Loucy (cell line): ENCODE results near the gene HPDL.

Experiments used
- H2AFZ ChIP-seq: fragments of 200-600 bp; sonication (generic); 2 replicates; pipeline ENCODE4 v1.6.0; 2016; ENCODE audit warnings: antibody characterized with exemption, mild to moderate bottlenecking, low read length, moderate library complexity
- H3F3A ChIP-seq: fragments of 200-600 bp; 2 replicates; pipeline ENCODE4 v1.6.0; 2016; ENCODE audit warnings: antibody characterized with exemption, low read depth, mild to moderate bottlenecking
- H3K27me3 ChIP-seq: fragments of 200-600 bp; sonication (generic); 2 replicates; pipeline ENCODE4 v1.6.1; 2014; ENCODE audit warnings: low read length, mild to moderate bottlenecking; ENCODE audit not compliant: insufficient read depth, poor library complexity, severe bottlenecking
- H3K36me3 ChIP-seq: fragments of 200-600 bp; sonication (generic); 2 replicates; pipeline ENCODE4 v1.6.1; 2016; ENCODE audit warnings: low read length; ENCODE audit not compliant: insufficient read depth
- H3K4me1 ChIP-seq: fragments of 200-600 bp; sonication (generic); 2 replicates; pipeline ENCODE4 v1.5.1; 2014; ENCODE audit warnings: low read length, mild to moderate bottlenecking; ENCODE audit not compliant: insufficient read depth, poor library complexity, severe bottlenecking
- H3K4me2 ChIP-seq: fragments of 200-600 bp; sonication (generic); 2 replicates; pipeline ENCODE4 v1.6.0; 2014; ENCODE audit warnings: antibody characterized with exemption, low read length, low read depth, mild to moderate bottlenecking; ENCODE audit not compliant: poor library complexity, severe bottlenecking
- H3K4me3 ChIP-seq: fragments of 200-600 bp; sonication (generic); 2 replicates; pipeline ENCODE4 v1.5.1; 2014; ENCODE audit warnings: low read length, mild to moderate bottlenecking, mixed read lengths; ENCODE audit not compliant: poor library complexity, severe bottlenecking
- H3K79me2 ChIP-seq: fragments of 200-600 bp; sonication (generic); 2 replicates; pipeline ENCODE4 v1.6.1; 2014; ENCODE audit warnings: low read length; ENCODE audit not compliant: insufficient read depth
- H3K9ac ChIP-seq: fragments of 200-600 bp; sonication (generic); 2 replicates; pipeline ENCODE4 v1.6.0; 2014; ENCODE audit warnings: mild to moderate bottlenecking, low read depth, low read length, moderate library complexity; ENCODE audit not compliant: poor library complexity, severe bottlenecking
- H3K9me2 ChIP-seq: fragments of 200-600 bp; sonication (generic); replicated peaks from 2 replicates; pipeline ENCODE4 v1.6.1; 2016; ENCODE audit warnings: low read depth, low read length, mixed read lengths
- H3K9me3 ChIP-seq: fragments of 200-600 bp; sonication (generic); 2 replicates; pipeline ENCODE4 v1.6.1; 2014; ENCODE audit warnings: mild to moderate bottlenecking, antibody characterized with exemption, low read length, low read depth; ENCODE audit not compliant: insufficient read depth
- H4K20me1 ChIP-seq: fragments of 200-600 bp; sonication (generic); 2 replicates; pipeline ENCODE4 v1.6.0; 2014; ENCODE audit warnings: antibody characterized with exemption, low read length, mild to moderate bottlenecking; ENCODE audit not compliant: insufficient read depth, poor library complexity, severe bottlenecking
- EZH2phosphoT487 ChIP-seq: fragments of 200-600 bp; IDR thresholded peaks from 2 replicates; pipeline ENCODE4 v1.6.1; 2018; ENCODE audit warnings: antibody characterized with exemption, mild to moderate bottlenecking, moderate library complexity, borderline replicate concordance
- TF ChIP-seq, protein P1 (sequence below): fragments of 200-600 bp; sonication (generic); conservative IDR thresholded peaks from 2 replicates; pipeline ENCODE4 v1.5.1; 2014; ENCODE audit warnings: mild to moderate bottlenecking, antibody characterized with exemption, low read length

The HPDL gene

DNA sequence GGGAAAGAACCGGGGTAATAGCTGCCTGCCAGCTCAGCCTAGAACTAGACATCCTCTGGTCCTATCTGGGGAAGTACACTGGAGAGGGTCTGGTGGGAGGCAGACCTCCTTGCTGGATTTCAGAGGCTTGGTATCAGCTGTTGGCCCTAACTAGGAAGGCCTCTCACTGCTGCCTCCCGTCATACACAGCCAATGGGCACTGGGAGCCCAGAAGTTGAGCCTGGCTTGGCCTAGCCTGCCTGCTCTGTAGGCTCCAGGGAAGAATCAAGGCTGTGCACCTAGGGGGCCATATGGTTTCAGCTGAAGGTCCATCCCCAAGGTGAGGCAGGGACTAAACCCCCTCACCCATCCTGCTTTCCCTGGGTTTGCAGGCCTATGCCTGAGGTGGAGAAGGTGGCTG lies 17.8 kb downstream of the HPDL start:
- TF ChIP-seq EZH2phosphoT487, result no peak
- TF ChIP-seq, protein P1, sequence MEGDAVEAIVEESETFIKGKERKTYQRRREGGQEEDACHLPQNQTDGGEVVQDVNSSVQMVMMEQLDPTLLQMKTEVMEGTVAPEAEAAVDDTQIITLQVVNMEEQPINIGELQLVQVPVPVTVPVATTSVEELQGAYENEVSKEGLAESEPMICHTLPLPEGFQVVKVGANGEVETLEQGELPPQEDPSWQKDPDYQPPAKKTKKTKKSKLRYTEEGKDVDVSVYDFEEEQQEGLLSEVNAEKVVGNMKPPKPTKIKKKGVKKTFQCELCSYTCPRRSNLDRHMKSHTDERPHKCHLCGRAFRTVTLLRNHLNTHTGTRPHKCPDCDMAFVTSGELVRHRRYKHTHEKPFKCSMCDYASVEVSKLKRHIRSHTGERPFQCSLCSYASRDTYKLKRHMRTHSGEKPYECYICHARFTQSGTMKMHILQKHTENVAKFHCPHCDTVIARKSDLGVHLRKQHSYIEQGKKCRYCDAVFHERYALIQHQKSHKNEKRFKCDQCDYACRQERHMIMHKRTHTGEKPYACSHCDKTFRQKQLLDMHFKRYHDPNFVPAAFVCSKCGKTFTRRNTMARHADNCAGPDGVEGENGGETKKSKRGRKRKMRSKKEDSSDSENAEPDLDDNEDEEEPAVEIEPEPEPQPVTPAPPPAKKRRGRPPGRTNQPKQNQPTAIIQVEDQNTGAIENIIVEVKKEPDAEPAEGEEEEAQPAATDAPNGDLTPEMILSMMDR, result no peak
- Histone ChIP-seq H3K9ac (no peak overlapping the region), H3K4me1 (peaks cover 26% of the 10 kb centered on the region), H3K9me2 (no peaks in the 10 kb centered on the region), H3K79me2 (peaks cover 47% of the 10 kb centered on the region), H3K9me3 (no peaks in the 10 kb centered on the region), H4K20me1 (peaks cover 30% of the 10 kb centered on the region), H3K4me3 (no peak overlapping the region), H3K27me3 (no peaks in the 10 kb centered on the region), H2AFZ (no peak overlapping the region), H3F3A (no peaks in the 10 kb centered on the region), H3K4me2 (no peak overlapping the region), H3K36me3 (peaks cover 45% of the 10 kb centered on the region; the same call in 1 of the 2 replicates)

DNA sequence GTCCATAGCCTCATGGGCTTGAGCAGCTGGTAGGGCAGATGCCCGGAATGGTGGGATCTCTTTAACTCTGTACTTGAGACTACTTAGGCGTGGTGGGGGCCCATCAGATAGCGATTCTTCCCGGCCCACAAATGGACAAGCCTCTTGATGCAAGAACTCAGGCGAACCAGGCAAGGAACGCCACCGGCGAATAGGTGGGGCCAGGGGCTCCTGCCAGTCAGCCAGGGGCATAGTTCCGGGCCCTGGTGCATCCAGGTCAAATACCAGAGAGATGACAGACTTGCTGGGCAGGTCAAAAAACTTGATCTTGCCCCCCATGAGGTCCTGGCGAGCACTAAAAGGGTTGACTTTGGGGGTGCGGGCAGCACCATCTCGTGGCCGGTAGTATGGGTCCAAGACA lies 18.3 kb downstream of the HPDL start:
- H3K4me1 ChIP-seq, result peaks cover 26% of the 10 kb centered on the region
- H3K36me3 ChIP-seq, result peaks cover 45% of the 10 kb centered on the region; the same call in 1 of the 2 replicates
- H3K9ac ChIP-seq, result no peak overlapping the region
- H3K79me2 ChIP-seq, result peaks cover 45% of the 10 kb centered on the region
- H3K9me2 ChIP-seq, result no peaks in the 10 kb centered on the region
- no peaks in the 10 kb centered on the region for H3K9me3 ChIP-seq
- no peaks in the 10 kb centered on the region for H3F3A ChIP-seq
- TF ChIP-seq, protein P1, result no peak
- TF ChIP-seq EZH2phosphoT487, result no peak
- no peak overlapping the region for H3K4me3 ChIP-seq
- H4K20me1 ChIP-seq, result peaks cover 30% of the 10 kb centered on the region
- no peak overlapping the region for H3K4me2 ChIP-seq
- no peak overlapping the region for H2AFZ ChIP-seq
- no peaks in the 10 kb centered on the region for H3K27me3 ChIP-seq

DNA sequence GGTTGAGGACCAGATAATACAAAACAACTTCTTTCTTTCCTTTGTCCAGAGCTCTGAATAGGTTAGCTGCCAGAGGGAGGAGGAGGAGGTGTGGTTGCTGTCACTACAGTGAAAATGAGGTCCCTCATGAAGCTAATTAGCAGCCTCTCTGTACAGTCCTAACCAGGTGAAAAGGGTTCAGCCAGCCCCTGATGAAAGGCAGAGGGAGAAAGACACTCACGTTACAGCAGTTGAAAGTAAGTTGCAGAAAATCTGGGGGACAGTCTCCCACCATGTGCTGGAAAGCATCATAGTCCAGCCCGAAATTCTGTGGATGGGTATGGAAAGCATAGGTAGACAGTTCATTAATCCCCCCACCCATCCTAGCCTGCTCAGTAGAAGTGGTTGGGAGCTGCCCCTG lies 19.8 kb downstream of the HPDL start:
- Histone ChIP-seq H3K9ac (no peak overlapping the region), H4K20me1 (peaks cover 20% of the 10 kb centered on the region), H3K36me3 (peaks cover 45% of the 10 kb centered on the region; the same call in 1 of the 2 replicates), H3K4me3 (no peak overlapping the region), H3F3A (no peaks in the 10 kb centered on the region), H3K27me3 (no peaks in the 10 kb centered on the region), H3K4me2 (no peak overlapping the region), H3K4me1 (peaks cover 20% of the 10 kb centered on the region), H3K9me2 (no peaks in the 10 kb centered on the region), H3K9me3 (no peaks in the 10 kb centered on the region), H3K79me2 (peaks cover 33% of the 10 kb centered on the region), H2AFZ (no peak overlapping the region)
- TF ChIP-seq, protein P1, result no peak
- no peak for TF ChIP-seq EZH2phosphoT487
